ENCODE data around the gene CCDC149. TPM values are rescaled to one million over a fixed set of nuclear protein-coding genes. Genes with fewer than 3 reads are reported as not detected.

Gene CCDC149
- polyA plus RNA-seq, 1 experiment, result 10.2 TPM

GRCh38 chr4:24894846-24895245 is 18.0 kb downstream of the CCDC149 start:
- Histone ChIP-seq H3K4me3 (ENCODE audit: low read depth, low read length) (no peak overlapping the region), H3K27me3 (ENCODE audit: control insufficient read depth, insufficient read depth, low read length) (no peaks in the 10 kb centered on the region), H3K36me3 (ENCODE audit: control insufficient read depth, insufficient read depth, low read length) (peaks cover 1% of the 10 kb centered on the region; the same call in 1 of the 2 replicates)
- DNase-seq (ENCODE audit: low read depth), result no peak
- ChIA-PET POLR2A (no interaction called here), CTCF (interaction anchor here (0.6 to 1.5 kb wide), 2 partner anchors 54 to 1000 kb away, joined by 3 read pairs; no protein-coding TSS in a partner anchor)
- TF ChIP-seq CTCF (IDR thresholded peaks at IDR 0.05; ENCODE audit: insufficient read depth, low read depth, low read length), result no peak

GRCh38 chr4:24894243-24894642 is 18.6 kb downstream of the CCDC149 start:
- no peak overlapping the region for H3K4me3 ChIP-seq (ENCODE audit: low read depth, low read length)
- ChIA-PET POLR2A (no interaction called here), CTCF (no interaction called here)
- TF ChIP-seq CTCF (IDR thresholded peaks at IDR 0.05; ENCODE audit: insufficient read depth, low read depth, low read length), result no peak
- no peaks in the 10 kb centered on the region for H3K27me3 ChIP-seq (ENCODE audit: control insufficient read depth, insufficient read depth, low read length)
- no peak for DNase-seq (ENCODE audit: low read depth)
- H3K36me3 ChIP-seq (ENCODE audit: control insufficient read depth, insufficient read depth, low read length), result no peaks in the 10 kb centered on the region

- CTCF ChIA-PET, result no interaction called here
- Histone ChIP-seq H3K36me3 (ENCODE audit: control insufficient read depth, insufficient read depth, low read length) (no peaks in the 10 kb centered on the region), H3K27me3 (ENCODE audit: control insufficient read depth, insufficient read depth, low read length) (no peaks in the 10 kb centered on the region), H3K4me3 (ENCODE audit: low read depth, low read length) (no peak overlapping the region)
- no peak for DNase-seq (ENCODE audit: low read depth)
- POLR2A ChIA-PET, result no interaction called here
- no peak for TF ChIP-seq CTCF (IDR thresholded peaks at IDR 0.05; ENCODE audit: insufficient read depth, low read depth, low read length)
These were observed 20.1 kb downstream of the CCDC149 start for GRCh38 chr4:24892778-24893177.

- no peak for TF ChIP-seq CTCF (IDR thresholded peaks at IDR 0.05; ENCODE audit: insufficient read depth, low read depth, low read length)
These were observed 20.6 kb downstream of the CCDC149 start for GRCh38 chr4:24892278-24892677.

GRCh38 chr4:24890561-24891126 is 22.2 kb downstream of the CCDC149 start:
- Histone ChIP-seq H3K4me3 (ENCODE audit: low read depth, low read length) (no peak overlapping the region), H3K36me3 (ENCODE audit: control insufficient read depth, insufficient read depth, low read length) (no peaks in the 10 kb centered on the region), H3K27me3 (ENCODE audit: control insufficient read depth, insufficient read depth, low read length) (no peaks in the 10 kb centered on the region)
- no peak for DNase-seq (ENCODE audit: low read depth)
- ChIA-PET POLR2A (no interaction called here), CTCF (no interaction called here)
- TF ChIP-seq CTCF (IDR thresholded peaks at IDR 0.05; ENCODE audit: insufficient read depth, low read depth, low read length), result no peak

More at GRCh38 chr4:24892278-24892677, 20.6 kb downstream of the CCDC149 start:
- H3K36me3 ChIP-seq (ENCODE audit: control insufficient read depth, insufficient read depth, low read length), result no peaks in the 10 kb centered on the region
- H3K4me3 ChIP-seq (ENCODE audit: low read depth, low read length), result no peak overlapping the region
- H3K27me3 ChIP-seq (ENCODE audit: control insufficient read depth, insufficient read depth, low read length), result no peaks in the 10 kb centered on the region
- ChIA-PET POLR2A (interaction anchor here (0.5 kb wide), 1 partner anchor 20 kb away, joined by 3 read pairs; the partner anchor contains the start of gene CCDC149), CTCF (interaction anchor here (0.6 kb wide), 1 partner anchor 460 kb away, joined by 5 read pairs; no protein-coding TSS in a partner anchor)
- DNase-seq (ENCODE audit: low read depth), result no peak
